Measurements from ENCODE around the gene ABCA6.

ABCA6 gene

DNA sequence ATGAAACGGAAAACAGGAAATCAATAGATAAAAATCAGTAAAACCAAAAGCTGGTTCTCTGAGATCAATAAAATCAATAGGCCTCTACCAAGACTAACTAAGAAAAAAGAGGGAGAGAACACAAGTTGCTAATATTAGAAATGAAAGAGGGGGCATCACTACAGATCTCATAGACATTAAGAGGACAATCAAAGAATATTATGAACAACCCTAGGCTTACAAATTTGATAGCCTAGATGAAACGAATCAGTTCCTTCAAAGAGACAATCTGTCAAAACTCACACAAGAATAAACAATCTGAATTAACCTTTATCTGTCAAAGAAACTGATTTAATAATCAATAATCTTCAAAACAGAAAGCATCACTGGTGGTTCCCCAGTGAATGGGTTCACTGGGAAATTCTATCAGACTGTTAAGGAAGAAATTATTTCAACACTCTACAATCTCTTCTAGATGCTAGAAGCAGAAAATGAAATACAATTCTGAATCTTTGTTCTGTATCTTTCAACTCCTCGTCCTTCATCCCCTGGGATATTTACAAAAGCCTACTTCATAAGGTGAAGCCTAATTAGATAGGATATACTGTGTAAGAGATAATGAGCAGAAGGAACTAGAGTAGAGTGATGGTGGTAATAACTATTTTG is 85.4 kb downstream of the ABCA6 start:
- no peaks in the 10 kb centered on the region for H3K9me3 ChIP-seq (ENCODE audit: insufficient read depth, low read depth, low read length)
- no peaks in the 10 kb centered on the region for H3K36me3 ChIP-seq (ENCODE audit: insufficient read depth, low read depth, low read length)
- H3K27me3 ChIP-seq (ENCODE audit: insufficient read depth, low read length) = no peaks in the 10 kb centered on the region
- no peak overlapping the region for H3K4me3 ChIP-seq (ENCODE audit: low read length)
- no peak overlapping the region for H3K9ac ChIP-seq (ENCODE audit: low read depth, low read length)
- H3K27ac ChIP-seq (ENCODE audit: low read length) = no peak overlapping the region
- H3K4me1 ChIP-seq (ENCODE audit: insufficient read depth, low read length) = peaks cover 3% of the 10 kb centered on the region; the same call in 1 of the 2 replicates

DNA sequence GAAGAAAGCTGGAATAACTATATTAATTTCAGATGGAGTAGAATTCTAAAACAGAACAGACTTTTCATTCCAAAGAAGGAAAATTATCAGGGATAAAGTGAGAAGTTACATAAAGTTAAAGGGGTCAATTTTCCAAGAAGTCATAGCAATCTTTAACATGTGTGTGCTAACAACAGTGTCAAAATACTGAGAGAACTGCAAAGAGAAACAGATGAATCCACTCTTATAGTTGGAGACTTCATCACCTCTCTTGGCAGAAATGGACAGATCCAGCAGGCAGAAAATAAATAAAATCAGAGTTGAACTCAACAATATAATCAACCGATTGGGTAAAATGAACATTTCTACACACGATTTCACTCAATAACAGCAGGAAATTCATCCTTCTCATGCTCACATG is 86.4 kb downstream of the ABCA6 start:
- Histone ChIP-seq H3K27ac (ENCODE audit: low read length) (no peak overlapping the region), H3K36me3 (ENCODE audit: insufficient read depth, low read depth, low read length) (no peaks in the 10 kb centered on the region), H3K9ac (ENCODE audit: low read depth, low read length) (no peak overlapping the region), H3K9me3 (ENCODE audit: insufficient read depth, low read depth, low read length) (no peaks in the 10 kb centered on the region), H3K27me3 (ENCODE audit: insufficient read depth, low read length) (no peaks in the 10 kb centered on the region), H3K4me3 (ENCODE audit: low read length) (no peak overlapping the region), H3K4me1 (ENCODE audit: insufficient read depth, low read length) (no peaks in the 10 kb centered on the region)

GRCh38 chr17:69050999-69051775 is 90.5 kb downstream of the ABCA6 start:
- Histone ChIP-seq H3K9ac (ENCODE audit: low read depth, low read length) (no peak overlapping the region), H3K27ac (ENCODE audit: low read length) (no peak overlapping the region), H3K4me3 (ENCODE audit: low read length) (no peak overlapping the region), H3K9me3 (ENCODE audit: insufficient read depth, low read depth, low read length) (no peaks in the 10 kb centered on the region), H3K4me1 (ENCODE audit: insufficient read depth, low read length) (no peaks in the 10 kb centered on the region), H3K36me3 (ENCODE audit: insufficient read depth, low read depth, low read length) (no peaks in the 10 kb centered on the region), H3K27me3 (ENCODE audit: insufficient read depth, low read length) (no peaks in the 10 kb centered on the region)

- Histone ChIP-seq H3K36me3 (ENCODE audit: insufficient read depth, low read depth, low read length) (no peaks in the 10 kb centered on the region), H3K9me3 (ENCODE audit: insufficient read depth, low read depth, low read length) (no peaks in the 10 kb centered on the region), H3K4me1 (ENCODE audit: insufficient read depth, low read length) (no peaks in the 10 kb centered on the region), H3K27me3 (ENCODE audit: insufficient read depth, low read length) (no peaks in the 10 kb centered on the region), H3K27ac (ENCODE audit: low read length) (no peak overlapping the region), H3K4me3 (ENCODE audit: low read length) (no peak overlapping the region), H3K9ac (ENCODE audit: low read depth, low read length) (no peak overlapping the region)
Observed at GRCh38 chr17:69048634-69049033, 93.1 kb downstream of the ABCA6 start.

- H3K9me3 ChIP-seq (ENCODE audit: insufficient read depth, low read depth, low read length) = no peaks in the 10 kb centered on the region
- no peak overlapping the region for H3K27ac ChIP-seq (ENCODE audit: low read length)
- no peaks in the 10 kb centered on the region for H3K36me3 ChIP-seq (ENCODE audit: insufficient read depth, low read depth, low read length)
- no peak overlapping the region for H3K4me3 ChIP-seq (ENCODE audit: low read length)
- H3K27me3 ChIP-seq (ENCODE audit: insufficient read depth, low read length) = no peaks in the 10 kb centered on the region
- H3K9ac ChIP-seq (ENCODE audit: low read depth, low read length) = no peak overlapping the region
- no peaks in the 10 kb centered on the region for H3K4me1 ChIP-seq (ENCODE audit: insufficient read depth, low read length)
Observed at GRCh38 chr17:69047368-69048263, 94.1 kb downstream of the ABCA6 start.

DNA sequence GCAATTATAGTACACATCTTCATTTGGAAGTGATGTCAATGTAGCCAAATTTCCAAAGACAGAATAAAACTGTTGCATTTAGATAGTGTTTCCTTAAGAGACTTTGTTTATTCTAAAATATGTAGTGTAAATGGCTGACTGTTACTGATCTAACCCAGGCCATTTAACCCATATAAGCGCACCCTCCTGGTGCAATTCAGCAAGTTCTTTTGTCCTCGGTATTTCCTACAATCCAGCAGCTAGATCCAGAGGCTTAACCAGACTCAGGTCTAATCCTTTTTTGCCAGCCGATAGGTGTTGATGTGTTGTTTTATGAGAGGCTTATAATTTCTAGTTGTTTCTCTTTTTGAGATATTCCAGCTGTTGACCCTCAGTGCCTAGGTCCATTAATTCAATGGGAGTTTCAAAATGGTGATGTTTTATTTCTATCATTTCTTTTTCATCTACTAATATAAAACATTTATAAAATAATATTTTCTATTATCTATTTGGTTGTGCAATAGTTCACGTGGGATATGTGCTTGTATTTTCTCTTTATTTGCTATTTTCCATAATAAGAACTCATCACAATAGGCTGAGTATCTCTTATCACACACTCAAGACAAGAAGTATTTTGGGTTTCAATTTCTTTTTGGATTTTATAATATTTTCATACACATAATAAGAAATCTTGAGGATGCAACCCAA is 95.4 kb downstream of the ABCA6 start:
- no peaks in the 10 kb centered on the region for H3K4me1 ChIP-seq (ENCODE audit: insufficient read depth, low read length)
- H3K9me3 ChIP-seq (ENCODE audit: insufficient read depth, low read depth, low read length) = no peaks in the 10 kb centered on the region
- H3K4me3 ChIP-seq (ENCODE audit: low read length) = no peak overlapping the region
- no peak overlapping the region for H3K9ac ChIP-seq (ENCODE audit: low read depth, low read length)
- H3K36me3 ChIP-seq (ENCODE audit: insufficient read depth, low read depth, low read length) = no peaks in the 10 kb centered on the region
- H3K27ac ChIP-seq (ENCODE audit: low read length) = no peak overlapping the region
- no peaks in the 10 kb centered on the region for H3K27me3 ChIP-seq (ENCODE audit: insufficient read depth, low read length)

DNA sequence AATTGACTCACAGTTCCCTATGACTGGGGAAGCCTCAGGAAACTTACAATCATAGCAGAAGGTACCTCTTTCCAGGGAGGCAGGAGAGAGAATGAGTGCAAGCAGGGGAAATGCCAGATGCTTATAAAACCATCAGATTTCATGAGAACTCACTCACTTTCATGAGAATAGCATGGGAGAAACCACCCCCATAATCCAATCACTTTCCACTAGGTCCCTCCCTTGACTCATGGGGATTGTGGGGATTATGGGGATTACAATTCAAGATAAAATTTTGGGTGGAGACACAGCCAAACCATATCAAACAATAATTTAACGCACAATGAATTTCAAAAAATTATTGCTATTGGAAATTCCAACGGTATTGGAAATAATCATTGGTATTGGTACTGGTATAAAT is 96.0 kb downstream of the ABCA6 start:
- no peak overlapping the region for H3K4me3 ChIP-seq (ENCODE audit: low read length)
- H3K4me1 ChIP-seq (ENCODE audit: insufficient read depth, low read length) = no peaks in the 10 kb centered on the region
- H3K27me3 ChIP-seq (ENCODE audit: insufficient read depth, low read length) = no peaks in the 10 kb centered on the region
- H3K9me3 ChIP-seq (ENCODE audit: insufficient read depth, low read depth, low read length) = no peaks in the 10 kb centered on the region
- no peaks in the 10 kb centered on the region for H3K36me3 ChIP-seq (ENCODE audit: insufficient read depth, low read depth, low read length)
- no peak overlapping the region for H3K9ac ChIP-seq (ENCODE audit: low read depth, low read length)
- H3K27ac ChIP-seq (ENCODE audit: low read length) = no peak overlapping the region

DNA sequence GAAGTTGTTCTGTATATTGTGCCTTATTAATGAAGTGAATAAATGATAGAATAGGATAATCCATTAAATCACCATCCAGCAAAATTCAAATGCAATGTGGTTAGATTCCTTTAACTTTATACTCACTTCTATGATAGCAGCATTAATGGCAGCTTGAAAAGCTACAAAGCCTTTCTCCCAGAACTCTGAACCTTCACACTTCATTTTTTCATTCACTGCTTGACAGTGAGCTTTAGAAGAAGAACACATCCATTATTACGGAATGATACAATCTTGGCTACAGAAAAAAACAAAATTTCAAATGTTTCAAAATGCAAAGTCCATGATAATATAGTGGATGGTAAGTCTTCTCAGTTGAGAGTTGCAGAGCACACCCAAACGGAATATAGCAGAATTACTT is 97.3 kb downstream of the ABCA6 start:
- H3K4me3 ChIP-seq (ENCODE audit: low read length) = no peak overlapping the region
- no peak overlapping the region for H3K9ac ChIP-seq (ENCODE audit: low read depth, low read length)
- H3K27ac ChIP-seq (ENCODE audit: low read length) = no peak overlapping the region
- H3K4me1 ChIP-seq (ENCODE audit: insufficient read depth, low read length) = no peaks in the 10 kb centered on the region
- no peaks in the 10 kb centered on the region for H3K36me3 ChIP-seq (ENCODE audit: insufficient read depth, low read depth, low read length)
- H3K9me3 ChIP-seq (ENCODE audit: insufficient read depth, low read depth, low read length) = no peaks in the 10 kb centered on the region
- no peaks in the 10 kb centered on the region for H3K27me3 ChIP-seq (ENCODE audit: insufficient read depth, low read length)

DNA sequence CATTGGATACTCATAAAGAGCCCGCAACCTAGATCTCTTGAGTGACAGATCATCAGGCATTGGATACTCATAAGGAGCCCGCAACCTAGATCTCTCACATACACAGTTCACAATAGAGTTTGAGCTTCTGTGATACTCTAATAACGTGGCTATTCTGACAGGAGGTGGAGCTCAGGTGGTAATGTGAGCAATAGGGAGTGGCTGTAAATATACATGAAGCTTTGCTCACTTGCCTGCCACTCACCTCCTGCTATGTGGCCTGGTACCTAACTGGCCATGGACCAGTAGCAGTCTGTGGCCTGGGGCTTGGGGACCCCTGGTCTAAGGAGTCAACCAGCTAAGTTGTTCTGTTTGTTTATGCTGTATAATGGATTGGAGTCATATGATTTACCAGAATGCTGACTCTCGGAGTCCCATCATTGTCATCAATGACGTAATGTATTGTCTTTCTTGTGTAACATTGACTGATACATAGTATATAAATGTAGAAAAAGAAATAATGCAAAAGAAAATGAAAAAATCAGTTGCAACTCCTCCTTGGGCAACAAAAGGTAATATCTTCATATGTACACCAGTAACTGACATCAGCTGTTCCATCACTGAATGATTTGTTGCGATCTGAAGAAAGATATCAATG is 98.5 kb downstream of the ABCA6 start:
- no peak overlapping the region for H3K27ac ChIP-seq (ENCODE audit: low read length)
- no peaks in the 10 kb centered on the region for H3K4me1 ChIP-seq (ENCODE audit: insufficient read depth, low read length)
- H3K27me3 ChIP-seq (ENCODE audit: insufficient read depth, low read length) = no peaks in the 10 kb centered on the region
- no peaks in the 10 kb centered on the region for H3K36me3 ChIP-seq (ENCODE audit: insufficient read depth, low read depth, low read length)
- H3K9me3 ChIP-seq (ENCODE audit: insufficient read depth, low read depth, low read length) = no peaks in the 10 kb centered on the region
- no peak overlapping the region for H3K9ac ChIP-seq (ENCODE audit: low read depth, low read length)
- H3K4me3 ChIP-seq (ENCODE audit: low read length) = no peak overlapping the region

DNA sequence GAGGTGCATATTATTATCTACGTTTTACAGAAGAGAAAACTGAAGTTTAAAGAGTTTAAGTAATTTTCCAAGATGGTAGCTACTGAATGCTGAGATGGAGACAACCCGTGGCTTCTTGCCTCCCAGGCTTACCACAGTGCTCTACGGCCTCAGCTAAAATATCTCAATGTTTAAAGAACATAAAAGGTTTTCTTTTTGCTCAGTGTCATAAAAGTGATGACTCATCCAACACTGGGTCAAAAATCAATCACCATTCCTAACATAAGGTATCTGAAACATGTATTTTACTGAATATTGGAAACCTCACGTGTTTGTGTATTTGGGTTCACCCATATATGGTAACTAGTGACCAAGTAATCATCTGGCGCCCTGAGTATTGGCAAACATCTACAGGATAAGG is 99.4 kb downstream of the ABCA6 start:
- Histone ChIP-seq H3K4me1 (ENCODE audit: insufficient read depth, low read length) (no peaks in the 10 kb centered on the region), H3K9ac (ENCODE audit: low read depth, low read length) (no peak overlapping the region), H3K4me3 (ENCODE audit: low read length) (no peak overlapping the region), H3K36me3 (ENCODE audit: insufficient read depth, low read depth, low read length) (no peaks in the 10 kb centered on the region), H3K27ac (ENCODE audit: low read length) (no peak overlapping the region), H3K27me3 (ENCODE audit: insufficient read depth, low read length) (no peaks in the 10 kb centered on the region), H3K9me3 (ENCODE audit: insufficient read depth, low read depth, low read length) (no peaks in the 10 kb centered on the region)

GRCh38 chr17:69031839-69032238 is 109.9 kb downstream of the ABCA6 start:
- Histone ChIP-seq H3K4me3 (ENCODE audit: low read length) (no peak overlapping the region), H3K9ac (ENCODE audit: low read depth, low read length) (no peak overlapping the region), H3K9me3 (ENCODE audit: insufficient read depth, low read depth, low read length) (no peaks in the 10 kb centered on the region), H3K4me1 (ENCODE audit: insufficient read depth, low read length) (no peaks in the 10 kb centered on the region), H3K27ac (ENCODE audit: low read length) (no peak overlapping the region), H3K36me3 (ENCODE audit: insufficient read depth, low read depth, low read length) (no peaks in the 10 kb centered on the region), H3K27me3 (ENCODE audit: insufficient read depth, low read length) (no peaks in the 10 kb centered on the region)

Measured in iPS-20b (cell line).